ENCODE measurements around the gene CPNE9. TPM values are rescaled to one million over a fixed set of nuclear protein-coding genes. Genes with fewer than 3 reads are reported as not detected.

The CPNE9 gene
- total and polyA plus RNA-seq, 2 of the 13 experiments (the other 11 are each of a cell fraction or from before 2014, with no cell fraction given), result 0.20 TPM; not detected in 1

GRCh38 chr3:9673082-9673481 is 30.6 kb upstream of the CPNE9 start:
- H3K36me3 ChIP-seq (replicated peaks in 1 of 2; ENCODE audit: control insufficient read depth in 1 of 2, insufficient read depth in 2 of 2, low read length in 2 of 2), result peaks cover 44 to 82% of the 10 kb centered on the region in 2 experiments
- no peak overlapping the region for H3K4me3 ChIP-seq (replicated peaks in 1 of 3; ENCODE audit: insufficient read depth in 1 of 3, low read depth in 2 of 3, low read length in 3 of 3)
- BruUV-seq (replicated peaks), result no TSS peak
- no peak for DNase-seq (ENCODE audit: low spot score)
- H3K9ac ChIP-seq (ENCODE audit: insufficient read depth, low read depth, low read length), result no peak overlapping the region
- no peak overlapping the region for H3K27ac ChIP-seq (ENCODE audit: extremely low read length, insufficient read depth, low read length)
- in situ Hi-C loops (cut with HindIII; ENCODE audit: extremely low pct_ligation_motif_present, low pct_unique_long_range_greater_than_20kb), result no loop called here
- H3K79me2 ChIP-seq (ENCODE audit: insufficient read depth, low read length), result no peaks in the 10 kb centered on the region
- no peak for FAIRE-seq
- H3K4me1 ChIP-seq (ENCODE audit: insufficient read depth, low read length), result no peaks in the 10 kb centered on the region
- no peaks in the 10 kb centered on the region for H3K27me3 ChIP-seq (ENCODE audit: control insufficient read depth in 1 of 2, insufficient read depth in 2 of 2, low read length in 2 of 2)
- H4K20me1 ChIP-seq (ENCODE audit: insufficient read depth, low read length), result no peaks in the 10 kb centered on the region
- no peak for ATAC-seq
- CTCF ChIA-PET (ENCODE audit: low intra/inter-chr PET ratio, low total read pairs), result no interaction called here
- H3K4me2 ChIP-seq (ENCODE audit: low read depth, low read length), result no peak overlapping the region
- POLR2A ChIA-PET, result no interaction called here
- no peak overlapping the region for H2AFZ ChIP-seq (ENCODE audit: low read length)
- no peak for TF ChIP-seq RAD51 (IDR thresholded peaks at IDR 0.05; ENCODE audit: borderline replicate concordance)
- TF ChIP-seq HNF4G (IDR thresholded peaks at IDR 0.05; ENCODE audit: borderline replicate concordance, low read depth, low read length), result no peak
- no peak for TF ChIP-seq HNF4G (CRISPR knock-in tag; IDR thresholded peaks at IDR 0.05; ENCODE audit: borderline replicate concordance, low read depth)
- no peak for TF ChIP-seq DPF2 (CRISPR knock-in tag; IDR thresholded peaks at IDR 0.05; ENCODE audit: borderline replicate concordance, low read depth)
- no peak for TF ChIP-seq ZNF484 (CRISPR knock-in tag; IDR thresholded peaks at IDR 0.05; ENCODE audit: borderline replicate concordance, low read depth)
- TF ChIP-seq ZNF770 (CRISPR knock-in tag; IDR thresholded peaks at IDR 0.05), result no peak
- no peak for TF ChIP-seq ELF3 (CRISPR knock-in tag; IDR thresholded peaks at IDR 0.05)
- TF ChIP-seq ESRRA (CRISPR knock-in tag; IDR thresholded peaks at IDR 0.05; ENCODE audit: low read depth), result no peak
- no peak for TF ChIP-seq TRIM22 (IDR thresholded peaks at IDR 0.05)
- no peak for TF ChIP-seq NAIF1 (CRISPR knock-in tag; IDR thresholded peaks at IDR 0.05; ENCODE audit: borderline replicate concordance)
- TF ChIP-seq EP300 (IDR thresholded peaks at IDR 0.05; ENCODE audit: low read depth in 2 of 2, low read length in 2 of 2), result no peak
- no peak for TF ChIP-seq EP300 (CRISPR knock-in tag; IDR thresholded peaks at IDR 0.05; ENCODE audit: borderline replicate concordance)
- TF ChIP-seq NCOR1 (IDR thresholded peaks at IDR 0.05; ENCODE audit: borderline replicate concordance, low read length), result no peak
- no peak for TF ChIP-seq ZNF580 (CRISPR knock-in tag; IDR thresholded peaks at IDR 0.05; ENCODE audit: borderline replicate concordance, low read depth)
- no peak for TF ChIP-seq SRSF4 (IDR thresholded peaks at IDR 0.05; ENCODE audit: low read depth, low read length, poor library complexity, severe bottlenecking)
- intact Hi-C loops (cut with micrococcal nuclease; ENCODE audit: unreplicated experiment), result no loop called here
- no peaks in the 10 kb centered on the region for H3K9me3 ChIP-seq (ENCODE audit: low read length)

All from HepG2 (cell line).